HepG2 (cell line): ENCODE data around the gene HBE1. TPM values are rescaled to one million over a fixed set of nuclear protein-coding genes. Genes with fewer than 3 reads are reported as not detected.

Experiments used
- ATAC-seq: fragments of 200-7000 bp; cut with Tn5 transposase; 3 replicates; pipeline ENCODE4 v1.9.1; 2020; ENCODE audit warnings: mild to moderate bottlenecking, moderate library complexity
- BruUV-seq: library from RNA; stranded (reverse); fragments of 400-500 nt; replicated peaks from 2 replicates; lab custom pipeline; 2021; lab: Mats Ljungman, UMichigan
- CTCF ChIA-PET: fragments of 300-600 bp; formaldehyde crosslinking; extraction: SDS; loops from one replicate; lab custom pipeline; 2021; ENCODE audit warnings: low total read pairs, inconsistent platforms, low intra/inter-chr PET ratio; lab: Yijun Ruan, JAX
- POLR2A ChIA-PET: fragments of 350-600 bp; sonication (Branson Sonifier 250); formaldehyde crosslinking; loops from one replicate; lab custom pipeline; 2020; ENCODE audit warnings: antibody characterized with exemption, inconsistent platforms; lab: Yijun Ruan, JAX
- DNase-seq: peaks from one replicate; pipeline ENCODE4 v3.0.0-alpha.2; 2015; ENCODE audit warnings: low spot score
- FAIRE-seq: peaks from 3 replicates; lab custom pipeline; 2011; peaks lifted over from hg19 to GRCh38; lab: Jason Lieb, UNC
- H2AFZ ChIP-seq: one replicate; pipeline ENCODE4 v1.6.1; 2011; ENCODE audit warnings: low read length, inconsistent platforms
- H3K27ac ChIP-seq: fragments of 300-600 bp; 3 replicates; pipeline ENCODE4 v1.8.0; 2011; ENCODE audit warnings: mixed run types, mild to moderate bottlenecking, mixed read lengths, low read length, inconsistent platforms; ENCODE audit not compliant: insufficient read depth; ENCODE audit errors: extremely low read length
- H3K27me3 ChIP-seq, 2 experiments: fragments of 200-600 bp in 1 of 2; 2 replicates in 1 of 2; 3 replicates in 1 of 2; pipeline versions ENCODE4 v1.6.0 to v1.8.0; 2011; ENCODE audit warnings: low read length in 2 of 2, mild to moderate bottlenecking in 2 of 2, moderate library complexity in 2 of 2, inconsistent platforms in 1 of 2; ENCODE audit not compliant: insufficient read depth in 2 of 2, control insufficient read depth in 1 of 2
- H3K36me3 ChIP-seq, 2 experiments: fragments of 200-600 bp in 1 of 2; replicated peaks in 1 of 2; 2 replicates in 1 of 2; 3 replicates in 1 of 2; pipeline versions ENCODE4 v1.5.1 to v1.8.0; 2011; ENCODE audit warnings: low read length in 2 of 2, inconsistent platforms in 1 of 2; ENCODE audit not compliant: insufficient read depth in 2 of 2, control insufficient read depth in 1 of 2
- H3K4me1 ChIP-seq: 2 replicates; pipeline ENCODE4 v1.5.1; 2012; ENCODE audit warnings: low read length, inconsistent platforms; ENCODE audit not compliant: insufficient read depth
- H3K4me2 ChIP-seq: 2 replicates; pipeline ENCODE4 v1.6.0; 2011; ENCODE audit warnings: low read depth, low read length, inconsistent platforms
- H3K4me3 ChIP-seq, 3 experiments: fragments of 200-600 bp in 1 of 3; sonication (generic), shearing (Covaris generic) in 1 of 3; replicated peaks in 1 of 3; 2 replicates each; pipeline ENCODE4 v1.5.1; 2011 to 2016; ENCODE audit warnings: low read length in 3 of 3, inconsistent platforms in 2 of 3, low read depth in 2 of 3, mild to moderate bottlenecking in 2 of 3, control low read depth in 1 of 3, mixed read lengths in 1 of 3; ENCODE audit not compliant: insufficient read depth in 1 of 3
- H3K79me2 ChIP-seq: one replicate; pipeline ENCODE4 v1.6.1; 2011; ENCODE audit warnings: low read length, inconsistent platforms; ENCODE audit not compliant: insufficient read depth
- H3K9ac ChIP-seq: 2 replicates; pipeline ENCODE4 v1.6.0; 2011; ENCODE audit warnings: mild to moderate bottlenecking, low read depth, low read length, inconsistent platforms; ENCODE audit not compliant: insufficient read depth
- H3K9me3 ChIP-seq: 2 replicates; pipeline ENCODE4 v1.5.1; 2012; ENCODE audit warnings: mild to moderate bottlenecking, low read length
- H4K20me1 ChIP-seq: 2 replicates; pipeline ENCODE4 v1.6.0; 2011; ENCODE audit warnings: inconsistent platforms, mild to moderate bottlenecking, low read length, moderate library complexity; ENCODE audit not compliant: insufficient read depth
- ATF7-NPFF ChIP-seq: sonication (generic); formaldehyde crosslinking; IDR thresholded peaks from 2 replicates; pipeline ENCODE4 v1.8.1; 2023; ENCODE audit warnings: mild to moderate bottlenecking, low read depth, missing genetic modification reagents, moderate library complexity
- CTCF ChIP-seq: sonication (generic); formaldehyde crosslinking; IDR thresholded peaks from 2 replicates; pipeline ENCODE4 v1.5.0; 2020; ENCODE audit warnings: mild to moderate bottlenecking, missing genetic modification reagents, moderate library complexity
- JUN ChIP-seq: sonication (generic); formaldehyde crosslinking; IDR thresholded peaks from 2 replicates; pipeline ENCODE4 v1.4.0; 2020; ENCODE audit warnings: mild to moderate bottlenecking, missing genetic modification reagents
- KAT2B ChIP-seq: fragments of 150-350 bp; IDR thresholded peaks from 2 replicates; pipeline ENCODE4 v1.6.1; 2014; ENCODE audit warnings: low read depth, low read length, borderline replicate concordance
- SIN3A ChIP-seq: IDR thresholded peaks from 2 replicates; pipeline ENCODE4 v1.6.1; 2011; ENCODE audit warnings: low read depth, mild to moderate bottlenecking, control low read depth, low read length, borderline replicate concordance
- SMC3 ChIP-seq: IDR thresholded peaks from 2 replicates; pipeline ENCODE4 v1.6.1; 2011; ENCODE audit warnings: low read length, improper control_type of control experiment
- STAG1 ChIP-seq: sonication (generic); formaldehyde crosslinking; IDR thresholded peaks from 2 replicates; pipeline ENCODE4 v1.4.0; 2020; ENCODE audit warnings: missing genetic modification reagents
- SYNCRIP ChIP-seq: fragments of 200-400 bp; formaldehyde crosslinking; IDR thresholded peaks from 2 replicates; pipeline ENCODE4 v1.6.1; 2018; ENCODE audit warnings: mild to moderate bottlenecking, low read depth, low read length; ENCODE audit not compliant: insufficient read depth
- ZBTB39 ChIP-seq: sonication (generic); formaldehyde crosslinking; IDR thresholded peaks from 2 replicates; pipeline ENCODE4 v1.5.0; 2020; ENCODE audit warnings: missing genetic modification reagents
- ZNF432 ChIP-seq: sonication (generic); formaldehyde crosslinking; IDR thresholded peaks from 2 replicates; pipeline ENCODE4 v1.5.0; 2020; ENCODE audit warnings: missing genetic modification reagents, mild to moderate bottlenecking, borderline replicate concordance
- ZNF556 ChIP-seq: sonication (generic); formaldehyde crosslinking; IDR thresholded peaks from 2 replicates; pipeline ENCODE4 v1.4.0; 2020; ENCODE audit warnings: mild to moderate bottlenecking, missing genetic modification reagents, borderline replicate concordance
- ZNF564 ChIP-seq: sonication (generic); formaldehyde crosslinking; IDR thresholded peaks from 2 replicates; pipeline ENCODE4 v1.8.1; 2023; ENCODE audit warnings: mild to moderate bottlenecking, missing genetic modification reagents
- ZNF772 ChIP-seq: sonication (generic); formaldehyde crosslinking; IDR thresholded peaks from 2 replicates; pipeline ENCODE4 v1.5.0; 2020; ENCODE audit warnings: mild to moderate bottlenecking, missing genetic modification reagents
- WGBS: methylation state at CpG from one replicate; pipeline ENCODE4 v1.1.6; 2017; ENCODE audit warnings: low lambda C conversion rate; 5-methylcytosine and 5-hydroxymethylcytosine counted together
- in situ Hi-C: cut with HindIII; loops from 2 replicates; pipeline ENCODE4 v1.10.0; 2017; ENCODE audit warnings: low pct_unique_long_range_greater_than_20kb; ENCODE audit not compliant: extremely low pct_ligation_motif_present
- intact Hi-C: fragments of 100-400 bp; cut with micrococcal nuclease; formaldehyde crosslinking; loops from one replicate; pipeline ENCODE4 v1.10.0; 2022; ENCODE audit not compliant: unreplicated experiment
- polyA plus RNA-seq, 8 experiments: library from polyadenylated mRNA; depleted of rRNA in 3 of 8; stranded (reverse) in 7 of 8; unstranded in 1 of 8; fragments of >200 nt; fragmentation: Illumina TruSeq in 4 of 8; extraction: Trizol in 4 of 8; gene quantifications; 2 replicates each; pipeline versions ENCODE4 v1.2.1 to v1.2.3, GENCODE V29; 2011 to 2016; ENCODE audit warnings: low read depth in 4 of 8, missing spikeins in 1 of 8, mixed read lengths in 1 of 8; ENCODE audit not compliant: insufficient read depth in 1 of 8
- total RNA-seq, 5 experiments: library from RNA; depleted of rRNA; stranded (reverse); fragments of >200 nt; fragmentation: Illumina TruSeq; extraction: Trizol; gene quantifications; 2 replicates each; pipeline ENCODE4 v1.2.3, GENCODE V29; 2016; ENCODE audit warnings: low read depth in 1 of 5
- TF ChIP-seq, protein P1 (sequence below): sonication (generic); formaldehyde crosslinking; IDR thresholded peaks from 2 replicates; pipeline ENCODE4 v1.5.1; 2020; ENCODE audit warnings: missing genetic modification reagents, mild to moderate bottlenecking, borderline replicate concordance

The HBE1 gene
- total and polyA plus RNA-seq, 2 of the 13 experiments (the other 11 are each of a cell fraction or from before 2014, with no cell fraction given): 0.24 to 0.35 TPM

- TF ChIP-seq STAG1 (CRISPR knock-in tag) (peak; percentile 32; the same call in 1 of the 2 replicates), SMC3 (peak; percentile 3; the same call in 1 of the 2 replicates), ZNF556 (CRISPR knock-in tag) (no peak), CTCF (peak; percentile 31)
- H3K79me2 ChIP-seq: no peaks in the 10 kb centered on the region
- H3K9me3 ChIP-seq: no peaks in the 10 kb centered on the region
- FAIRE-seq (no peak), DNase-seq (peak; percentile 7), ATAC-seq (peak; percentile 71)
- H3K36me3 ChIP-seq: no peaks in the 10 kb centered on the region
- WGBS: 0% methylated on average over 1 of the region's 1 CpG
- H3K9ac ChIP-seq: no peak overlapping the region
- ChIA-PET POLR2A (no interaction called here), CTCF (interaction anchor here (1.9 kb wide), 1 partner anchor 167 kb away, joined by 6 read pairs; no protein-coding TSS in a partner anchor)
- H3K4me1 ChIP-seq: no peaks in the 10 kb centered on the region
- H4K20me1 ChIP-seq: no peaks in the 10 kb centered on the region
- in situ Hi-C loops: no loop called here
- no TSS peak for BruUV-seq
- H3K4me3 ChIP-seq: no peak overlapping the region
- H3K27ac ChIP-seq: no peak overlapping the region
- H3K27me3 ChIP-seq: no peaks in the 10 kb centered on the region
- no peak overlapping the region for H2AFZ ChIP-seq
- intact Hi-C loops: loop anchor here (1.0 kb wide), 1 partner anchor 86 kb away; no protein-coding TSS in a partner anchor
- no peak overlapping the region for H3K4me2 ChIP-seq
Measured at GRCh38 chr11:5291207-5291838, 21.6 kb upstream of the HBE1 start.

DNA sequence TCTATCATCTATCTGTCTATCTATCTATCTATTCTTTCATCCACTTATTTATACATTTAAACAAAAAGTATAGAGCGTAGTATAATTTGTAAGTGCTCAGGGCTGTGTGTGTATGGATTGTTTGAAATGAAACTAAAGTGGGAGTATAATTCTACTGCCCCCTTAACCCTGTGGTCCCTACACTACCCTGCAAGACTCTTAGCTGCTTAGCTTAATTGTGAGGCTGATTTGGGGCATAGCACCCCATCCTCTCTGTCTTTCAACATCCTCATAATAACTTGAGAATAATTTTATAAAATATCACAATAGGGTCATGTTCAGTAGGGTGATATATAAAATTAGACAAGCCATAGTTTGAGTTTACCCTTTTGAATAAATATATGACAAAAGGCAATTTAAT is 20.4 kb upstream of the HBE1 start:
- intact Hi-C loops: no loop called here
- Histone ChIP-seq H4K20me1 (no peaks in the 10 kb centered on the region), H3K79me2 (no peaks in the 10 kb centered on the region), H3K27me3 (no peaks in the 10 kb centered on the region), H3K4me3 (no peak overlapping the region), H3K9ac (no peak overlapping the region), H3K36me3 (no peaks in the 10 kb centered on the region), H3K27ac (no peak overlapping the region), H3K4me1 (no peaks in the 10 kb centered on the region), H3K4me2 (no peak overlapping the region), H2AFZ (no peak overlapping the region), H3K9me3 (no peaks in the 10 kb centered on the region)
- in situ Hi-C loops: no loop called here
- no peak for ATAC-seq
- CTCF ChIA-PET: interaction anchor here (1.9 kb wide), 1 partner anchor 165 kb away, joined by 6 read pairs; no protein-coding TSS in a partner anchor
- WGBS: 41% methylated on average over 1 of the region's 1 CpG
- POLR2A ChIA-PET: no interaction called here
- no peak for FAIRE-seq
- DNase-seq: no peak
- BruUV-seq: no TSS peak
- TF ChIP-seq ZNF564 (CRISPR knock-in tag): no peak
- no peak for TF ChIP-seq KAT2B
- TF ChIP-seq SIN3A: no peak
- no peak for TF ChIP-seq ATF7-NPFF (CRISPR knock-in tag)
- no peak for TF ChIP-seq ZNF772 (CRISPR knock-in tag)
- TF ChIP-seq ZNF432 (CRISPR knock-in tag): no peak
- TF ChIP-seq SYNCRIP: no peak
- no peak for TF ChIP-seq JUN (CRISPR knock-in tag)
- TF ChIP-seq, protein P1, sequence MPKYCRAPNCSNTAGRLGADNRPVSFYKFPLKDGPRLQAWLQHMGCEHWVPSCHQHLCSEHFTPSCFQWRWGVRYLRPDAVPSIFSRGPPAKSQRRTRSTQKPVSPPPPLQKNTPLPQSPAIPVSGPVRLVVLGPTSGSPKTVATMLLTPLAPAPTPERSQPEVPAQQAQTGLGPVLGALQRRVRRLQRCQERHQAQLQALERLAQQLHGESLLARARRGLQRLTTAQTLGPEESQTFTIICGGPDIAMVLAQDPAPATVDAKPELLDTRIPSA: no peak
- TF ChIP-seq ZBTB39 (CRISPR knock-in tag): no peak
